HG02642 (cell line): Measurements from ENCODE around the gene DMBX1.

Experiments used
- ATAC-seq: cut with Tn5 transposase; IDR thresholded peaks from one replicate; pipeline ENCODE4 v1.9.1; 2021; ENCODE audit warnings: mild to moderate bottlenecking; ENCODE audit not compliant: unreplicated experiment, poor library complexity

DMBX1 gene

GRCh38 chr1:46537651-46538050 is 48.0 kb downstream of the DMBX1 start:
- ATAC-seq: no peak

GRCh38 chr1:46538147-46538546 is 48.5 kb downstream of the DMBX1 start:
- no peak for ATAC-seq
